GM04504 (cell line): Measurements from ENCODE around the gene APLP2.
"Not testable (repeated sequence)": the region's sequence is repeated elsewhere in the genome, so short reads cannot be mapped to it uniquely, and the experiment has no call there.

Experiments
- DNase-seq: peaks from one replicate; pipeline ENCODE4 v3.0.0-alpha.2; 2012; ENCODE audit warnings: low read depth

APLP2 gene

GRCh38 chr11:130061017-130061416 lies 8.7 kb upstream of the APLP2 start:
- DNase-seq, result no peak

GRCh38 chr11:130062026-130062425 lies 7.7 kb upstream of the APLP2 start:
- DNase-seq, result no peak

- no peak for DNase-seq
Observed at GRCh38 chr11:130063451-130063850, 6.2 kb upstream of the APLP2 start.

- no peak for DNase-seq
Observed at GRCh38 chr11:130064596-130064995, 5.1 kb upstream of the APLP2 start.

- DNase-seq, result no peak
Observed at GRCh38 chr11:130066338-130066737, 3.4 kb upstream of the APLP2 start.

GRCh38 chr11:130068546-130068985 lies 1.1 kb upstream of the APLP2 start:
- no peak for DNase-seq

- DNase-seq, result peak; percentile 88
Observed at GRCh38 chr11:130068986-130069658, 572 bp upstream of the APLP2 start.

GRCh38 chr11:130070109-130070845 lies 583 bp downstream of the APLP2 start:
- no peak for DNase-seq

- DNase-seq, result no peak
Observed at GRCh38 chr11:130070846-130071200, 1.1 kb downstream of the APLP2 start.

- no peak for DNase-seq
Observed at GRCh38 chr11:130071211-130071712, 1.6 kb downstream of the APLP2 start.

- DNase-seq, result no peak
Observed at GRCh38 chr11:130074736-130075135, 5.0 kb downstream of the APLP2 start.

- no peak for DNase-seq
Observed at GRCh38 chr11:130076778-130077481, 7.2 kb downstream of the APLP2 start.

GRCh38 chr11:130077671-130078070 lies 8.0 kb downstream of the APLP2 start:
- no peak for DNase-seq

GRCh38 chr11:130078080-130078479 lies 8.4 kb downstream of the APLP2 start:
- no peak for DNase-seq

GRCh38 chr11:130085671-130086290 lies 16.1 kb downstream of the APLP2 start:
- DNase-seq, result no peak

- no peak for DNase-seq
Observed at GRCh38 chr11:130086669-130087068, 17.0 kb downstream of the APLP2 start.

GRCh38 chr11:130087294-130087926 lies 17.7 kb downstream of the APLP2 start:
- no peak for DNase-seq

- no peak for DNase-seq
Observed at GRCh38 chr11:130088217-130088616, 18.5 kb downstream of the APLP2 start.

GRCh38 chr11:130088919-130089673 lies 19.4 kb downstream of the APLP2 start:
- DNase-seq, result no peak

- DNase-seq, result no peak
Observed at GRCh38 chr11:130089674-130090073, 20.0 kb downstream of the APLP2 start.

GRCh38 chr11:130090517-130090916 lies 20.8 kb downstream of the APLP2 start:
- DNase-seq, result not testable (repeated sequence)
